Activated CD4-positive, alpha-beta T cell treated with anti-CD3 and anti-CD28 coated beads for 36 hours (primary cell): ENCODE results near the gene RASSF4. TPM values are rescaled to one million over a fixed set of nuclear protein-coding genes. Genes with fewer than 3 reads are reported as not detected.

ENCODE experiments used
- ATAC-seq: fragments of 200-7000 bp; cut with Tn5 transposase; one replicate; pipeline ENCODE4 v1.10.0; 2021; ENCODE audit warnings: mild to moderate bottlenecking, moderate library complexity
- CTCF ChIA-PET: fragments of 350-600 bp; sonication (Branson Sonifier 250); formaldehyde crosslinking; loops from one replicate; lab custom pipeline; 2021; ENCODE audit warnings: antibody characterized with exemption; lab: Charles Lee
- POLR2A ChIA-PET: fragments of 350-600 bp; sonication (Branson Sonifier 250); formaldehyde crosslinking; loops from one replicate; lab custom pipeline; 2021; ENCODE audit warnings: antibody characterized with exemption, inconsistent platforms; lab: Charles Lee
- DNase-seq: peaks from one replicate; pipeline ENCODE4 v3.0.0-alpha.2; 2020
- H3K27ac Mint-ChIP-seq: one replicate; pipeline ENCODE4 v1.8.0; 2021; ENCODE audit warnings: mixed read lengths
- H3K27me3 Mint-ChIP-seq: one replicate; pipeline ENCODE4 v1.8.0; 2021; ENCODE audit warnings: mixed read lengths
- H3K36me3 Mint-ChIP-seq: one replicate; pipeline ENCODE4 v1.8.0; 2021; ENCODE audit warnings: low read depth, mixed read lengths
- H3K4me1 Mint-ChIP-seq: one replicate; pipeline ENCODE4 v1.8.0; 2021; ENCODE audit warnings: mixed read lengths
- H3K4me3 Mint-ChIP-seq: one replicate; pipeline ENCODE4 v1.8.0; 2021; ENCODE audit warnings: mild to moderate bottlenecking, moderate library complexity, mixed read lengths
- H3K9me3 Mint-ChIP-seq: one replicate; pipeline ENCODE4 v1.8.0; 2021; ENCODE audit warnings: low read depth, mixed read lengths
- intact Hi-C, 2 experiments: fragments of 100-400 bp; cut with DNase I in 1 of 2; cut with micrococcal nuclease in 1 of 2; formaldehyde crosslinking; loops; one replicate each; pipeline versions ENCODE4 v1.14.2 to v1.15.1; 2022 to 2024; cut with DNase I, micrococcal nuclease
- total RNA-seq, 2 experiments: library from RNA; stranded (reverse); gene quantifications; one replicate each; pipeline ENCODE4 v1.2.3, GENCODE V29; 2021

RASSF4 gene
- total RNA-seq, 2 experiments from 2014 or later = 1.0 to 1.3 TPM

- Mint-ChIP-seq H3K27ac (no peak overlapping the region), H3K9me3 (no peaks in the 10 kb centered on the region), H3K4me3 (no peak overlapping the region), H3K4me1 (peaks cover 31% of the 10 kb centered on the region), H3K36me3 (no peaks in the 10 kb centered on the region), H3K27me3 (no peaks in the 10 kb centered on the region)
- no peak for ATAC-seq
- CTCF ChIA-PET = interaction anchor here (0.7 to 2.0 kb wide), 4 partner anchors 9 to 1092 kb away, joined by 3 to 6 read pairs (median 3); no protein-coding TSS in a partner anchor
- POLR2A ChIA-PET = no interaction called here
- intact Hi-C loops = no loop called here
- DNase-seq = no peak
Observed at GRCh38 chr10:44966816-44967509, 7.4 kb downstream of the RASSF4 start.

GRCh38 chr10:44967616-44968015, 8.0 kb downstream of the RASSF4 start:
- Mint-ChIP-seq H3K36me3 (no peaks in the 10 kb centered on the region), H3K4me1 (peaks cover 31% of the 10 kb centered on the region), H3K9me3 (no peaks in the 10 kb centered on the region), H3K27ac (no peak overlapping the region), H3K27me3 (no peaks in the 10 kb centered on the region), H3K4me3 (no peak overlapping the region)
- CTCF ChIA-PET = interaction anchor here (0.8 to 1.2 kb wide), 3 partner anchors 21 to 38 kb away, joined by 3 to 6 read pairs (median 5); no protein-coding TSS in a partner anchor
- intact Hi-C loops = no loop called here
- no peak for DNase-seq
- POLR2A ChIA-PET = no interaction called here
- ATAC-seq = no peak

GRCh38 chr10:44968091-44968490, 8.5 kb downstream of the RASSF4 start:
- H3K4me1 Mint-ChIP-seq = peaks cover 31% of the 10 kb centered on the region
- no peaks in the 10 kb centered on the region for H3K27me3 Mint-ChIP-seq
- peak; percentile 52 for ATAC-seq
- no peak overlapping the region for H3K27ac Mint-ChIP-seq
- H3K36me3 Mint-ChIP-seq = no peaks in the 10 kb centered on the region
- H3K4me3 Mint-ChIP-seq = no peak overlapping the region
- ChIA-PET POLR2A (no interaction called here), CTCF (interaction anchor here (0.8 to 1.2 kb wide), 3 partner anchors 21 to 39 kb away, joined by 3 to 6 read pairs (median 5); no protein-coding TSS in a partner anchor)
- peak; percentile 30 for DNase-seq
- H3K9me3 Mint-ChIP-seq = no peaks in the 10 kb centered on the region
- intact Hi-C loops = no loop called here

GRCh38 chr10:44968500-44969400, 9.1 kb downstream of the RASSF4 start:
- intact Hi-C loops = no loop called here
- Mint-ChIP-seq H3K36me3 (no peaks in the 10 kb centered on the region), H3K9me3 (no peaks in the 10 kb centered on the region), H3K4me3 (no peak overlapping the region), H3K27ac (peak overlapping the region; percentile 38), H3K27me3 (no peaks in the 10 kb centered on the region), H3K4me1 (peaks cover 35% of the 10 kb centered on the region)
- ChIA-PET CTCF (interaction anchor here (1.1 to 1.2 kb wide), 2 partner anchors 36 to 40 kb away, joined by 5 to 6 read pairs; no protein-coding TSS in a partner anchor), POLR2A (interaction anchor here (0.6 kb wide), 1 partner anchor 26 kb away, joined by 17 read pairs; no protein-coding TSS in a partner anchor)
- peak; percentile 45 for DNase-seq
- ATAC-seq = peak; percentile 45

GRCh38 chr10:44969854-44970253, 10.3 kb downstream of the RASSF4 start:
- CTCF ChIA-PET = no interaction called here

GRCh38 chr10:44970812-44971395, 11.3 kb downstream of the RASSF4 start:
- Mint-ChIP-seq H3K27me3 (no peaks in the 10 kb centered on the region), H3K4me3 (no peak overlapping the region), H3K36me3 (no peaks in the 10 kb centered on the region), H3K27ac (no peak overlapping the region), H3K9me3 (no peaks in the 10 kb centered on the region), H3K4me1 (peaks cover 32% of the 10 kb centered on the region)
- POLR2A ChIA-PET = no interaction called here
- intact Hi-C loops = no loop called here
- no peak for DNase-seq
- no peak for ATAC-seq
- CTCF ChIA-PET = no interaction called here

More at GRCh38 chr10:44969854-44970253, 10.3 kb downstream of the RASSF4 start:
- Mint-ChIP-seq H3K36me3 (no peaks in the 10 kb centered on the region), H3K4me1 (peaks cover 36% of the 10 kb centered on the region), H3K27ac (no peak overlapping the region), H3K27me3 (no peaks in the 10 kb centered on the region), H3K9me3 (no peaks in the 10 kb centered on the region), H3K4me3 (no peak overlapping the region)
- ATAC-seq (no peak), DNase-seq (no peak)
- intact Hi-C loops = no loop called here
- POLR2A ChIA-PET = no interaction called here

DNA sequence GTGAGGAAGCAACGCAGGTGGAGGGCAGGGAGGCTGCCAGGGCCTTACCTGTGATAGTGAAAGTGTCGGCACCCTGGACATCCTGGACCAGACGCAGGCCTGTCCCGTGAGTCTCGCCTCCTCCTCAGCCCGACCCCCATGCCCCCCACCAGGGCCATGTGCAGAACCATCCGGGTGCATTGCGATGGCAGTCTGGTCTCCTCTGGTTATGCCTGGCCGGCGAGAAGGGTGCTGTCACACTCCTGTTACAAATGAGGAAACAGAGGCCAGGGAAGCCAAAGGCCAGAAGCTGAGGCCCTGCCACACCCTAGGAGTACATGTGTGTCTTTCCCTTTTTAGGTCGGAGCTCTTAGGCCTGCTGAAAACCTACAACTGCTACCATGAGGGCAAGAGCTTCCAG, 11.8 kb downstream of the RASSF4 start:
- no peaks in the 10 kb centered on the region for H3K27me3 Mint-ChIP-seq
- no peak overlapping the region for H3K27ac Mint-ChIP-seq
- no peak overlapping the region for H3K4me3 Mint-ChIP-seq
- no peaks in the 10 kb centered on the region for H3K9me3 Mint-ChIP-seq
- no peak for DNase-seq
- intact Hi-C loops = no loop called here
- ATAC-seq = no peak
- ChIA-PET POLR2A (no interaction called here), CTCF (no interaction called here)
- no peaks in the 10 kb centered on the region for H3K36me3 Mint-ChIP-seq
- H3K4me1 Mint-ChIP-seq = peaks cover 27% of the 10 kb centered on the region

GRCh38 chr10:44971935-44972757, 12.5 kb downstream of the RASSF4 start:
- DNase-seq = no peak
- intact Hi-C loops = no loop called here
- ChIA-PET CTCF (interaction anchor here (2.6 kb wide), 1 partner anchor 39 kb away, joined by 17 read pairs; no protein-coding TSS in a partner anchor), POLR2A (no interaction called here)
- Mint-ChIP-seq H3K4me3 (no peak overlapping the region), H3K27ac (no peak overlapping the region), H3K36me3 (no peaks in the 10 kb centered on the region), H3K4me1 (peaks cover 25% of the 10 kb centered on the region), H3K9me3 (no peaks in the 10 kb centered on the region), H3K27me3 (no peaks in the 10 kb centered on the region)
- ATAC-seq = no peak

DNA sequence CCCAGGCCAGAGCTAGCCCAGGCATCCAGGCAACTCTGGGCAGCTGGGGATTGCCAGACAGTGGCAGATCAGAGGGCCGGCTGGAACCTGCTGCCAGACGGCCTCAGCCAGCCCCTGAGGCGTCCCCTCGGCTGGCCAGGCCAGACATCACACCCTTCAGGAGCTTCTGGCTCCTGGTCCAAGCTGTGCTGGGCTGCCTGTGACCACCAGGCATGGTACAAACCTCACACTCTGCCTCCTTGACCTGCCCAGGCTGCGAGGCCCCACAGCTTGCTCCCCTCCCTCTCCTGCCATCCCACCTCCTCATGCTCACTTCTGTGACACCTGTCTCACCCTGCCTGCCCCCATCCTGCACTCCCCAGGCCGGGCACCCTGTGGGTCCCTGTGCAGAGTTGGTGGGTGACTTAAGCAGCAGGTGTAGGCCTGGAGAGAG, 13.3 kb downstream of the RASSF4 start:
- H3K9me3 Mint-ChIP-seq = no peaks in the 10 kb centered on the region
- no peaks in the 10 kb centered on the region for H3K36me3 Mint-ChIP-seq
- ChIA-PET POLR2A (no interaction called here), CTCF (interaction anchor here (0.5 to 2.6 kb wide), 2 partner anchors 40 to 52 kb away, joined by 3 to 17 read pairs; no protein-coding TSS in a partner anchor)
- no peaks in the 10 kb centered on the region for H3K27me3 Mint-ChIP-seq
- DNase-seq = no peak
- intact Hi-C loops = no loop called here
- peaks cover 19% of the 10 kb centered on the region for H3K4me1 Mint-ChIP-seq
- no peak overlapping the region for H3K27ac Mint-ChIP-seq
- ATAC-seq = no peak
- no peak overlapping the region for H3K4me3 Mint-ChIP-seq

DNA sequence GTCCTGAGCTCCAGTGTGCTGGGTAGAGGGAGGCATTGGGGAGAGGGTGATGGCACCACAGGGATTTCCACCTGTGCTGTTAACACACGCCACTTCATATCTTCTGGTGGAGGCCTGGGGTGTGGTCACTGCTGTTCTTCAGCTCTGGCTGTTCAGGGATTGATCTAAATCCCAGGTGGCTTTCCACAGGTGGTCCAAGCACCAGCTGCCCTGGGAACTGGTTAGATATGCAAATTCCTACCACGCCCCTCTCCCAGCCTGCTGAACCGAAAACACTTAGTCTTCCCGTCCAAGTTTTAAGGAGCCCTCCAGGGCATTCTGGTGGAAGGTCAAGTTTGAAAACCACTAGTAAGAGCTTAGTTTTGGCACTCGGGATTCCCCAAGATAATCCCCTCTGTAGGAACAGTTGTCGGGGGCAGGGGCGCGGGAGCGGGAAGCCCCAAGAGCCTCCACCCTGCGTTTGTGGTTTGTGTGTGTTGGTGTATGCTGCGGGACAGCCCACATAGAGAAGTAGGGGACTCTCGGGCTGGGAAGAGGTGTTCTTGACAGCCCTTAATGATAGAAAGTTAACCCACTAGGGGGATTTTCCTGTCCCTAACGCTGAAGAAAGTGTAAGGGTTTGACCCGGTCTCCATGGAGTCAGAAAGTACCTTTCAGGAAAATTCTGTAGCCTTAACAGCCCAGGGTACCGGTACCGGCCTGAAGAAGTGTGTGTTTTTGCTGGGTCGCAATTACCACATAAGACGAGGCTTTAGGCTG, 13.9 kb downstream of the RASSF4 start:
- Mint-ChIP-seq H3K4me3 (no peak overlapping the region), H3K27me3 (no peaks in the 10 kb centered on the region), H3K4me1 (peaks cover 15% of the 10 kb centered on the region), H3K36me3 (no peaks in the 10 kb centered on the region), H3K27ac (no peak overlapping the region), H3K9me3 (no peaks in the 10 kb centered on the region)
- ATAC-seq = no peak
- ChIA-PET POLR2A (no interaction called here), CTCF (interaction anchor here (0.5 to 2.6 kb wide), 2 partner anchors 41 to 53 kb away, joined by 3 to 17 read pairs; no protein-coding TSS in a partner anchor)
- intact Hi-C loops = loop anchor here in 1 of 2 experiments (2.0 kb wide), 1 partner anchor 15 kb away; the partner anchor contains the start of gene RASSF4
- no peak for DNase-seq
